ENCODE results near the gene ZNF358.
A peak's percentile ranks its signal among the peaks of the same experiment; 100 is the strongest.

The ZNF358 gene

GRCh38 chr19:7539827-7540425, 24.0 kb downstream of the ZNF358 start:
- DNase-seq: no peak

- peak; percentile 78 for DNase-seq
These were observed 25.0 kb downstream of the ZNF358 start for GRCh38 chr19:7540761-7541474.

GRCh38 chr19:7541475-7541824, 25.5 kb downstream of the ZNF358 start:
- DNase-seq: no peak

GRCh38 chr19:7541828-7542443, 26.0 kb downstream of the ZNF358 start:
- DNase-seq: no peak

GRCh38 chr19:7542556-7543348, 26.8 kb downstream of the ZNF358 start:
- no peak for DNase-seq

- no peak for DNase-seq
These were observed 28.7 kb downstream of the ZNF358 start for GRCh38 chr19:7544626-7545025.

GRCh38 chr19:7545300-7545699, 29.4 kb downstream of the ZNF358 start:
- DNase-seq: no peak

GRCh38 chr19:7545904-7546303, 30.0 kb downstream of the ZNF358 start:
- no peak for DNase-seq

- DNase-seq: no peak
These were observed 31.3 kb downstream of the ZNF358 start for GRCh38 chr19:7547159-7547558.

- DNase-seq: no peak
These were observed 33.7 kb downstream of the ZNF358 start for GRCh38 chr19:7549429-7550148.

GRCh38 chr19:7550169-7550770, 34.4 kb downstream of the ZNF358 start:
- DNase-seq: no peak

- DNase-seq: peak; percentile 65
These were observed 35.3 kb downstream of the ZNF358 start for GRCh38 chr19:7550987-7551761.

GRCh38 chr19:7552781-7553180, 36.9 kb downstream of the ZNF358 start:
- no peak for DNase-seq

- DNase-seq: no peak
These were observed 38.7 kb downstream of the ZNF358 start for GRCh38 chr19:7554565-7554964.

- DNase-seq: peak; percentile 77
These were observed 39.3 kb downstream of the ZNF358 start for GRCh38 chr19:7554990-7555864.

- DNase-seq: no peak
These were observed 40.9 kb downstream of the ZNF358 start for GRCh38 chr19:7556696-7557315.

GRCh38 chr19:7558667-7559066, 42.8 kb downstream of the ZNF358 start:
- no peak for DNase-seq

- no peak for DNase-seq
These were observed 43.2 kb downstream of the ZNF358 start for GRCh38 chr19:7559102-7559501.

GRCh38 chr19:7560255-7560654, 44.4 kb downstream of the ZNF358 start:
- no peak for DNase-seq

- no peak for DNase-seq
These were observed 45.4 kb downstream of the ZNF358 start for GRCh38 chr19:7561325-7561724.

All from activated CD8-positive, alpha-beta memory T cell treated with anti-CD3 and anti-CD28 coated beads, Interleukin-2, amount 50 U/mL, for 48 hours (primary cell).